ENCODE measurements around the gene DOC2B. TPM values are rescaled to one million over a fixed set of nuclear protein-coding genes. Genes with fewer than 3 reads are reported as not detected.
A peak's percentile ranks its signal among the peaks of the same experiment; 100 is the strongest.

Gene DOC2B
- not detected in 2 replicates for total RNA-seq (ENCODE audit: low replicate concordance)

DNA sequence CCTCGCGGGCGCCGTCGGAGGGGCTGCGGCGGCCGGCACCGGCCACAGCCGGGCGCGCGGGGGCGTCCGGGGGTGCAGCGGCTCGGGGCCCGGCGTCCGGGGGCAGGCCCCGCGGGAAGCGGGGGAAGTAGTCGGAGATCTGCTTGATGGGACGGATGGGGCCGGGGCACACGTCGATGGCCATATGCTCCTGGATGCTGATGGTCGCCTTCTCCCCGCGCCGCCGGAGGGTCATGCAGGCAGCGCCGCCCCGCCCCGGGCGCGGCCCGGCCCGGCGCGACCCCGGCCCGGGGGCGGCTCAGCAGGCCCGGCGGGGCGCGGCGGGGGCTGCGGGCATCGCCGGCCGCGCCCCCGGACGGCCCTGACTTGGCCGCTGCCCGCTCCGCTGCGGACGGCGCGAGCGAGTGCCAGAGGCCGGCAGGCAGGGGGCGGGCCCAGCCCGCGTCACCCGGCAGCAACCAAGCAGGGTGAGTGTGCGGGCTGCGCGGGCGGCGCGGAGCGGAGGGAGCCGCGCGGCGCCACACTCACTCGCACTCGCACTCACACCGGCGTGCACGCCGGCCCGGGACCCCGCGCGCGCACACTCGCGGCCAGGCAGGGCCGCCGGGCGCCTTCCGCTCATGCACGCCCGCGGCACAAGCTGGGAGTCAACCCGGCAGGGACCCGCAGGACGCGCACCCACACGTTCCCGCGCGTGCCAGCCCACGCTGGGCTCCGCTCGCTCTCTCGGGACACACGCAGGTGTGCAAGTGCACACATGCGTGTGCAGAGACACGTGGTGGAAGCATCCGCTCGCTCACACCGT, at the start of gene DOC2B:
DOC2B (minus strand) TSS at position 406 of the 805 bp plus-strand sequence; CDS start at position 235, 171 bp downstream.
- peak; percentile 2 for DNase-seq (ENCODE audit: low read depth)
- no peak within 1 kb of the TSS for H3K4me3 ChIP-seq (ENCODE audit: low read depth, low read length)
- TF ChIP-seq, protein P1, sequence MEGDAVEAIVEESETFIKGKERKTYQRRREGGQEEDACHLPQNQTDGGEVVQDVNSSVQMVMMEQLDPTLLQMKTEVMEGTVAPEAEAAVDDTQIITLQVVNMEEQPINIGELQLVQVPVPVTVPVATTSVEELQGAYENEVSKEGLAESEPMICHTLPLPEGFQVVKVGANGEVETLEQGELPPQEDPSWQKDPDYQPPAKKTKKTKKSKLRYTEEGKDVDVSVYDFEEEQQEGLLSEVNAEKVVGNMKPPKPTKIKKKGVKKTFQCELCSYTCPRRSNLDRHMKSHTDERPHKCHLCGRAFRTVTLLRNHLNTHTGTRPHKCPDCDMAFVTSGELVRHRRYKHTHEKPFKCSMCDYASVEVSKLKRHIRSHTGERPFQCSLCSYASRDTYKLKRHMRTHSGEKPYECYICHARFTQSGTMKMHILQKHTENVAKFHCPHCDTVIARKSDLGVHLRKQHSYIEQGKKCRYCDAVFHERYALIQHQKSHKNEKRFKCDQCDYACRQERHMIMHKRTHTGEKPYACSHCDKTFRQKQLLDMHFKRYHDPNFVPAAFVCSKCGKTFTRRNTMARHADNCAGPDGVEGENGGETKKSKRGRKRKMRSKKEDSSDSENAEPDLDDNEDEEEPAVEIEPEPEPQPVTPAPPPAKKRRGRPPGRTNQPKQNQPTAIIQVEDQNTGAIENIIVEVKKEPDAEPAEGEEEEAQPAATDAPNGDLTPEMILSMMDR (IDR thresholded peaks at IDR 0.05; ENCODE audit: insufficient read depth, low read length): no peak

DNA sequence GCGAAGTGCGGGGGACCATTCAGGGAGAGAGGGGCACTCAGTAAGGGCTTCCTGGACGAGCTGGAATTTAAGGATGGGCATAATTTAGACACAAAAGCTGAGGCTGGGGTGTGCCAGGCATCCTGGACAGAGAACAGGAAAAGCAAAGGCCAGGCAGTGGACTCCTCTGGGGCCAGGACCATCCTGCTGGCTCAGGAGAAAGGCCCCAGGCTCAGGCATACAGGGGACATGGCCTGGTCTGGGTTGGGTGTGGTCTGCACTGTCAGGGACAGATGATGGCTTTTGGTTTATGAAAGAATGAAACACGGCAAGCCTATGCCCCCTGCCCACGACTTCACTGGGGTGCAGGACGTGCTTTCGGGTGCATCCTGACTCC, 48.9 kb upstream of the DOC2B start:
- TF ChIP-seq, protein P1 (IDR thresholded peaks at IDR 0.05; ENCODE audit: insufficient read depth, low read length): no peak
- H3K4me3 ChIP-seq (ENCODE audit: low read depth, low read length): no peak overlapping the region
- no peak for DNase-seq (ENCODE audit: low read depth)

DNA sequence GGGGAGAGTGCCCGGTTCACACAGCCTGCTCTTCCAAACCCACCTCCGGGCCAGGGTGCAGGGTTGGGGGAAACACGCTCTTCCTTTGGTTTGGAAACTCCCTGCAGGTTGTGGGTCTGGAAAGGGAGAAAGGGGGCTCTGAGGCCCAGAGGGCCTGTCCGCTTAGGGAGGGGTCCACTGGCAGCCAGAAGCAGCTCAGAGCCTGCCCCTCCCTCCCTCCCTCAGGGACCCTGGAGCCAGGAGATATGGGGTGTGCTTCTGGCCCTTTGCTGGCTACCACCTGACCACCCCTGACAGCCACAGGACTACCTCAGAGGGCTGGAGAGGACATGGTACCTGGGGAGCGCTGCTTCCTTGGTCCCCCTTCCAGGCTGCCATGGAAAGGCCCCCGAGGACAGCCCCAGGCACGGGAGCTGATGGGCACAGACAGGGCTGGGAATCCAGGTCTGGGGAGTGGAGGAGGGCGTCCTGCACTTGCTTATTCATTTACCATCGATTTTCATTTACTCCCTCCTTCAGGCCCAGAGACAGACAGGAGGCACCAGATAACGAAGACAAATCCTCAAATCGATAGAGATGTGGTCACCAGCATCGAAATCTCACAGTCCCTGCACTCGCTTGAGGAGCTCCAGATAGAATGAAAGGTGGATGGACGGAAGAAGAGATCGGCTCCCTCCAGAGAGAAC, 48.4 kb upstream of the DOC2B start:
- TF ChIP-seq, protein P1 (IDR thresholded peaks at IDR 0.05; ENCODE audit: insufficient read depth, low read length): no peak
- no peak overlapping the region for H3K4me3 ChIP-seq (ENCODE audit: low read depth, low read length)
- no peak for DNase-seq (ENCODE audit: low read depth)

DNA sequence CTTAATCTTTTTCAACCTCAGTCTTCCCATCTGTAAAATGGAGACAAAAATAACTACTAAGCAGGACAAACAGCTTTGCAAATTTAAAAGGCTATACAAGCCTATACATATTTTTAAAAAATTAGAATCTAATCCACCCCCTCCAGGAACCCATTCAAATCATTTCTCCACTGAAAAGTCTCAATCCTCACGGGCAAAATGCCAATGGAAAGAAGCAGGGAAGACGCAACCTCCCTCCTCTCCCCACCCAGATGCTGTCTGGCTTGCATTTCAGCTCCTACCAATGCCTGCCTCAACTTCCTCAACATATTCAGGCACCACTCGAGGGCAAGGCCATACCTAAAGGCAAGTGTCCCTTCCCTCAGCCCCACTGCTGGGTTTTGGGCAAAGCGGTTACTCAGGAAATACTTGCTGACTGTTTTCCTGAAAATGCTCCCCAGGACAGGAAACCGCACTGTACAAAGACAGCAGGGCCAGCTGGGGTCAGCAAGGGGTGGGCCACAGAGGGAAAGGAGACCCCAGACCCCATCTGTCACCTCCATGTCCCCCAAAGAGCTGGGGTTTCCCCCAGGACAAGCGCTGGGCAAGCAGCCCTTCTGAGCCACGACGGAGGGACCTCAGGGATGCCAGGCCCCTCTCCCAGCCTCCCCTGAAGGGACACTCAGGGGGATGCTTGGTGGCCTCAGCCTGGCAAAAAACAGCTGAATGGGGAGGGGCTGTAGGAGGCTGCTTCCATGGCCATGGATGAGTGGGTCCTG, 47.7 kb upstream of the DOC2B start:
- TF ChIP-seq, protein P1 (IDR thresholded peaks at IDR 0.05; ENCODE audit: insufficient read depth, low read length): no peak
- DNase-seq (ENCODE audit: low read depth): no peak

DNA sequence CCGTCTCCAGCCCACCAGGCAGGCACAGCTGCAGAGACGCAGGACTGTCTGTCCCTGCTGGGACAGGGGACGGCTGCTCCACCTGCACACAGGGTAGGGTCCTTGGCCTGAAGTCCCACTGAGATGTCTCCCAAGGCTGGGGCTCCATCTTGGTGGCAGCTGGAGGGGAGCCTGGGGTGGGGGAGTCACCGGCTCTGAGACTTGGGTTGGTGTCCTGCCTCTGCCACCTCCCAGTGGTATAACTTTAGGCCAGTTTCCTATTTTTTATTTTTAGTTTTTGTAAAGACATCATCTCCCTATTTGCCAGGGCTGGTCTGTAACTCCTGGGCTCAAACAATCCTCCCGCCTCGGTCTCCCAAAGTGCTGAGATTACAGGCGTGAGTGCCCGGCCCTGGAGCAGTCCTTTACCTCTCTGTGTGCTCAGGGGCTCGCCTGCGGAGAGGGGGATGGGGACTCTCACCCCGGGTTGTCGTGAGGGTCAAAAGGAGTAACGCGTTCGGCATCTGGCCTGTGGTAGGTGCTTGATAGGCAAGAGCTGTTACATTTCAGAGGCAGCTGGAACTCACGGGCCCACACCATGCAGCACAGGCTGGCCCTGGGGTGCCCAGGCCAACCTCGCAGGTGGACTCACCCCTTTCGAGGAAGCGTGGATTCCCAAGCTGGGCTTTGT, 46.6 kb upstream of the DOC2B start:
- DNase-seq (ENCODE audit: low read depth): no peak
- TF ChIP-seq, protein P1 (IDR thresholded peaks at IDR 0.05; ENCODE audit: insufficient read depth, low read length): no peak
- H3K4me3 ChIP-seq (ENCODE audit: low read depth, low read length): no peak overlapping the region

More for the DNA sequence above, 47.7 kb upstream of the DOC2B start:
- no peak overlapping the region for H3K4me3 ChIP-seq (ENCODE audit: low read depth, low read length)

All from fibroblast of the aortic adventitia (primary cell).